ENCODE data around the gene BCOR. TPM values are rescaled to one million over a fixed set of nuclear protein-coding genes. Genes with fewer than 3 reads are reported as not detected.

The BCOR gene
- total RNA-seq, 2 experiments from 2014 or later: 46.6 to 46.8 TPM

DNA sequence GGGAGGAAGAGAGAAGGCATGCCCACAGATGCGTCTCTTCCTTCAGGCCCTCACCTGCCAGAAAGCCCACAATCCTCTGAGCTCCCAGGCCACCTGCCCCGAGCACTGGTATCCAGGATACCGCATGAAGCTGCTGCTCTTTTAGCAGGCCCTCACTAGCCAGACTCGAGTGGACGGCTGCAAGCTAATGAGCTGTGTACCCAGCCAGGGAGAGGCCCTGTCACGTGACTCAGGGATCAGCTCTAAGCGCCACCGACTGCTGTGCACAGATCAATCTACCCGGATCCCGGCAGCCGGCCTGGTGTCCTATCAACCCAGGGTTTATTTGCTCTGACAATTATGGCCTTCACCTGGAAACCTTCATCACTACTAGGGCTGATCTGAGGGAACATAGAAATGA, 39.0 kb downstream of the BCOR start:
- no peak overlapping the region for H3K4me3 Mint-ChIP-seq
- H3K36me3 Mint-ChIP-seq (ENCODE audit: low read depth): peaks cover 71% of the 10 kb centered on the region
- no peak overlapping the region for H3K27ac Mint-ChIP-seq
- no peaks in the 10 kb centered on the region for H3K27me3 Mint-ChIP-seq
- ChIA-PET CTCF (no interaction called here), POLR2A (no interaction called here)
- no peaks in the 10 kb centered on the region for H3K9me3 Mint-ChIP-seq
- DNase-seq: no peak
- H3K4me1 Mint-ChIP-seq: peaks cover 14% of the 10 kb centered on the region

DNA sequence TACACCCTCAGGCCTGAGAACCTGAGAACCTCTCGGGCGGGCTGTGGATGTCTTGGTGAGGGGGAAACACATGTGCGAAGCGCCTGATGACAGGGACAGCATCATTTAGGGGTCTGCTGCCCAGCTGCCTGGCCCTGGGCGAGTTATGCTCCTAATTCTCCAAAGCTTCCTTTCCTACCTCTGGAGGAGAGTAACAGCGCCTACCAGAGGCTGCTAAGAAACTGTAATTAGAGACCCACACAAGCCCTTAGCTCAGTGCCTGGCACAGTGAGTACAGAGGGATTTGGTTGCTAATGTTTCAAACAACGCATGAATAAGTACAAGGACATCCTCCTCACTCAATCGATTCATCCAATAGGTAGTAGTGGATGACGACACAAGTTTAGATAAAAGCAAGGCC, 40.4 kb downstream of the BCOR start:
- Mint-ChIP-seq H3K4me3 (no peak overlapping the region), H3K27ac (no peak overlapping the region), H3K9me3 (peaks cover 6% of the 10 kb centered on the region), H3K27me3 (no peaks in the 10 kb centered on the region), H3K4me1 (peaks cover 8% of the 10 kb centered on the region), H3K36me3 (ENCODE audit: low read depth) (peaks cover 73% of the 10 kb centered on the region)
- ChIA-PET POLR2A (interaction anchor here (0.8 kb wide), 1 partner anchor 51 kb away, joined by 3 read pairs; no protein-coding TSS in a partner anchor), CTCF (interaction anchor here (1.0 kb wide), 1 partner anchor 243 kb away, joined by 3 read pairs; no protein-coding TSS in a partner anchor)
- DNase-seq: no peak

DNA sequence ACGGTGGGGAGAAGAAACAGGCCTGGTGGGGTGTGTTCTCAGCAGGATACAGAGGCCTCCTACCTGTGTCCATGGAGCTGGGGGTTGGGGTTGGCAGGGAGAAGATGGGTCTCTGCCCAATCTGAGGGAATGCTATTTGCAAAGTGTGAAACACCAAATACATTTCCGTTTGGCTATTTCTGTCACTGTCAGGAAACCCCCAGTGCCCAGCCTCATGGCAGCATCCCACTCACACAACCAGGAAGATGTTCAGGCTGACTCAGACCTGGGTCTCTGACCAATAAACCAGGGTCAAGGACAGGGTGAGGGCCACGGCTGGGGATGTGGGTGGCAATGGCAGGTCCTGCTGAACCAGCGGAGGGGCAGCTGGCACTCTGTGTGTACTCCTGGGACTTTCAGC, 41.3 kb downstream of the BCOR start:
- peaks cover 78% of the 10 kb centered on the region for H3K36me3 Mint-ChIP-seq (ENCODE audit: low read depth)
- H3K4me1 Mint-ChIP-seq: peaks cover 4% of the 10 kb centered on the region
- H3K27ac Mint-ChIP-seq: no peak overlapping the region
- DNase-seq: no peak
- no peak overlapping the region for H3K4me3 Mint-ChIP-seq
- H3K9me3 Mint-ChIP-seq: peaks cover 8% of the 10 kb centered on the region
- ChIA-PET POLR2A (no interaction called here), CTCF (no interaction called here)
- no peaks in the 10 kb centered on the region for H3K27me3 Mint-ChIP-seq

DNA sequence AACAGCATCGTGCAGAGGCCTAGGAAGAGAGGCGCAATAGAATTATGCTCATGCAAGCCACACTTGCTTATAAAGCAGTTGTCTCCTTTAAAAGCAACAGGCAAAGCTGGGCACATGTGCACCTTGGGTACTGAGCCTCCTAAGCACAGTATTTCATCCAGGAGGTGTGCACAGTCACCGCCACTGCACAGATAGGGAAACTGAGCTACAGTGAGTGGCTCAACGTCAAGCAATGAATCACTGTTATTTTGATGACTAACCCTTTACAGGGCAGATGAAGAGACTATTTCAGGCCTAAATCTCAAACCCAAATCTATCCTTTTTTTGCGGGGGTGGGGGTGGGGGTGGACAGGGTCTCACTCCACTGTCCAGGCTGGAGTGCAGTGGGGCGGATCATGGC, 42.3 kb downstream of the BCOR start:
- ChIA-PET CTCF (no interaction called here), POLR2A (no interaction called here)
- H3K9me3 Mint-ChIP-seq: peaks cover 14% of the 10 kb centered on the region
- peaks cover 4% of the 10 kb centered on the region for H3K4me1 Mint-ChIP-seq
- no peak overlapping the region for H3K4me3 Mint-ChIP-seq
- no peak for DNase-seq
- H3K27ac Mint-ChIP-seq: no peak overlapping the region
- peaks cover 82% of the 10 kb centered on the region for H3K36me3 Mint-ChIP-seq (ENCODE audit: low read depth)
- H3K27me3 Mint-ChIP-seq: no peaks in the 10 kb centered on the region

DNA sequence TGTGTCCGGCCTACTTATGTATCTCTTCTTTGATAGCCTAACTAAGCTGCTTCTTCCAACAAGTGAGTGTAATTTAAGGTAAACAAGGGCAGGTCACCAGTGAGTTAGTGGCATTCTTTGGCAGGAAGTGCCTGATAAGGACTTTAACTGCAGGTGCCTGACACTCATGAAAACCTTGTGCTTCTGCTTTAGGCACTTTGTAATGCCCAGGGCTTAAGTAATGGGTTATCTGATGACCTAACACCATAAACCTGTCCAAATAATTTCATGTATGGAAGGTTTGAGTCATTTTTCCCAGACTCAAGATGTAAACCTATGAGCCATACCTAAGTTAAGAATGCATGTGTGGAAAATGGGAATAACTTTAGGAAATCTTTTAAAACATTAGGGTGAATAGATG, 43.0 kb downstream of the BCOR start:
- Mint-ChIP-seq H3K27ac (no peak overlapping the region), H3K4me1 (peaks cover 4% of the 10 kb centered on the region), H3K27me3 (no peaks in the 10 kb centered on the region), H3K9me3 (peaks cover 15% of the 10 kb centered on the region), H3K4me3 (no peak overlapping the region), H3K36me3 (ENCODE audit: low read depth) (peaks cover 85% of the 10 kb centered on the region)
- ChIA-PET POLR2A (no interaction called here), CTCF (no interaction called here)
- DNase-seq: no peak

DNA sequence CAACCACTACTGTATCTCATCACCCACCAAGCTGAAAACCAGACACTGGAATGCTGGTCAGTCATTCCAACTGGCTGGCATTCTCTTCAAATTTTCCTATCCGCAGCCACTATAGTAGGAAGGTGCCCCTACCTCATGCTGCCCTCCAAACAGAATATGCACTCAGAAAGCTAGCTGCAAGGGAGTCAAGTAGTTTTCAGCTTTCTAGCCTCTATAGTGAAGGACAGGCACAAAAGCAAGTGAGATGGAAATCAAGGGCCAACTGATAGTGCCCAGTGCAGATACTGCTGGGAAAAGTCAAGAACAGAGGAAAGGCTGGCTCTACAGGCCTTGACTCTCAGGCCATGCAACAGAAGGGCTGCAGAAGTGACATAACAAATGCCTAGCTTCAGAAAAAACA, 47.2 kb downstream of the BCOR start:
- Mint-ChIP-seq H3K4me3 (no peak overlapping the region), H3K36me3 (ENCODE audit: low read depth) (peaks cover 77% of the 10 kb centered on the region), H3K9me3 (peaks cover 15% of the 10 kb centered on the region), H3K27ac (no peak overlapping the region), H3K27me3 (no peaks in the 10 kb centered on the region), H3K4me1 (peaks cover 3% of the 10 kb centered on the region)
- DNase-seq: no peak
- CTCF ChIA-PET: no interaction called here
- POLR2A ChIA-PET: no interaction called here

DNA sequence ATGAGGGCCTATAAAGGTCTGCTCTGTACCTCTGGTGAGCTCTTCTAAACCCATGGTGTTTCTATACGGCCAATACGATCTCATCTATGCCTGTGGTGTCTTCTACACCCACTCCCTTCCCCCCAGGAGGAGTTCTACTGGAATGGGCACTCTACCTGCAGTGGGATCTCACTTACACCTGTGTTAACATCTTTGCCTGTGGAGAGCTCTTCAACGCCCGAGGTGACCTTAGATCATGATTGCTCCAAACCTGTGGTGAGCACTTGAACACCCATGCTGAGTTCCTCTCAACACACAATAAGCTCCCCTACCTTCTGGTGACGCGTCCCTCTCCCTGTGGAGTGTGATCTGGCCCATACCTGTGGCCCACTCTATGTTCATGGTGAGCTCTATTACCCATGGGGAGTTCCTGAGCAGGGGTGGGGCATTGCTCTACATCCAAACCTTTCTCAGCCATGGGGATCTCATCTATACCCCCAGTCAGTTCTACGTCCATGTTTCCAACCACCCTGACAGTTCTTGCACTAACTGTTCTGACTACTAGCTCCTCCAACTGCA, 48.6 kb downstream of the BCOR start:
- H3K9me3 Mint-ChIP-seq: peaks cover 15% of the 10 kb centered on the region
- DNase-seq: no peak
- H3K4me1 Mint-ChIP-seq: peaks cover 2% of the 10 kb centered on the region
- peaks cover 63% of the 10 kb centered on the region for H3K36me3 Mint-ChIP-seq (ENCODE audit: low read depth)
- no peak overlapping the region for H3K4me3 Mint-ChIP-seq
- ChIA-PET POLR2A (interaction anchor here (1.1 kb wide), 1 partner anchor 36 kb away, joined by 3 read pairs; no protein-coding TSS in a partner anchor), CTCF (no interaction called here)
- H3K27me3 Mint-ChIP-seq: no peaks in the 10 kb centered on the region
- no peak overlapping the region for H3K27ac Mint-ChIP-seq

DNA sequence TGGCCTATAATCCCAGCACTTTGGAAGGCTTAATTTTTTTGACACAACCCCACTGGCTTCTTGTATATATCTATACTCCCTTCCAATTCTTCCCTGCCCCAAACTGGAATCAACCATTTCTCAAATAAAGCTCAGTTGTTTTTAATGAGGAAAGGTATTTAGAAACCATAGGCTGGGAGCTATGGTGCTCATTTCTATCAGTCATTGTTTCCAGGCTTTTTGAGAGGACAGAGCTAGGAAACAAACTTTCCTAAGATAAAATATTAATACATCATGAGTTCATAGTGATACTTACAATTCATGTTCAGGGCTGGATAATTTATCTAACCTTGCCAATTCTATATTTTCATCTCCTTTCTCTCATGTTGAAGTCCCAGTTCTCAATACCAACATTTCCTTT, 50.3 kb downstream of the BCOR start:
- H3K27me3 Mint-ChIP-seq: no peaks in the 10 kb centered on the region
- peaks cover 47% of the 10 kb centered on the region for H3K36me3 Mint-ChIP-seq (ENCODE audit: low read depth)
- no peak overlapping the region for H3K27ac Mint-ChIP-seq
- ChIA-PET CTCF (no interaction called here), POLR2A (no interaction called here)
- H3K4me1 Mint-ChIP-seq: peaks cover 4% of the 10 kb centered on the region
- H3K9me3 Mint-ChIP-seq: peaks cover 9% of the 10 kb centered on the region
- DNase-seq: no peak
- H3K4me3 Mint-ChIP-seq: no peak overlapping the region

DNA sequence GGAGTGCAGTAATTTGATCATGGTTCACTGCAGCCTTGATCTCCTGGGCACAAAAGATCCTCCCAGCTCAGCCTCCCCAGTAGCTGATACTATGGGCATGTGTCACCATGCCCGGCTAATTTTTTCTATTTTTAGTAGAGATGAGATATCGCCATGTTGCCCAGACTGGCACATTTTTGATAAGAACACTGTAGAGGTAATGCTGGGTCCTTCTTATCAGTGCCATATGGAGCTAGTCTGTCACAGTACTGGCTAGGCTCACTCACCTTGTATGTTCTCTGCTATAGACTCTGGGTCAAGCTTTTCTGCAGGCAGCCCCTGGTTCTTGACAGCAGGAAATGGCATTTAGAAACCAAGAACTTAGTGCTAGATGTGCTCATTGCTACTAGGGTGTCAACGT, 53.9 kb downstream of the BCOR start:
- no peaks in the 10 kb centered on the region for H3K27me3 Mint-ChIP-seq
- ChIA-PET POLR2A (interaction anchor here (1.2 kb wide), 1 partner anchor 30 kb away, joined by 3 read pairs; no protein-coding TSS in a partner anchor), CTCF (interaction anchor here (0.7 kb wide), 1 partner anchor 757 kb away, joined by 6 read pairs; no protein-coding TSS in a partner anchor)
- no peak for DNase-seq
- no peaks in the 10 kb centered on the region for H3K9me3 Mint-ChIP-seq
- H3K4me1 Mint-ChIP-seq: peaks cover 31% of the 10 kb centered on the region
- peaks cover 12% of the 10 kb centered on the region for H3K36me3 Mint-ChIP-seq (ENCODE audit: low read depth)
- no peak overlapping the region for H3K27ac Mint-ChIP-seq
- no peak overlapping the region for H3K4me3 Mint-ChIP-seq

DNA sequence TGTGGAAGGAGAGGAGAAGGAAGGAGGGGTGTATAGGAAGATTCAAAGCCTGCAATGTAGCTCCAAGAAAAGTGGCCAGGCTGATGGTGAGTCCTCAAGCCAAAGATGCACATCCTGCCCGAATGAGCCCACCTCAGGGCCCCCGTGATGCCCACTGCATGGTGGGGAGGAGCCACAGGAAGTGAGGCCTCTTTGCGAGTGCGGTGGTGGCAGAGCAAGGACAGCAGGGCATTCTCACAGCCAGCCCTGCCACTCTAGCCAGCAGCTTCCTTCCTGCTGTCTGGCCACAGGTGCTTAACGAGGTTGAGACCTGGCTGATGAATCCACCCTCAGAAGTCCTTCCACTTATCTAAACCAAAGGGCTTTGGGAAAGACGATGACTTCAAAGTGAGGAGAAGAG, 55.8 kb downstream of the BCOR start:
- Mint-ChIP-seq H3K9me3 (no peaks in the 10 kb centered on the region), H3K4me1 (peaks cover 31% of the 10 kb centered on the region), H3K36me3 (ENCODE audit: low read depth) (no peaks in the 10 kb centered on the region), H3K27me3 (no peaks in the 10 kb centered on the region), H3K4me3 (no peak overlapping the region), H3K27ac (peak overlapping the region; percentile 66)
- CTCF ChIA-PET: no interaction called here
- DNase-seq: peak; percentile 28
- POLR2A ChIA-PET: no interaction called here

DNA sequence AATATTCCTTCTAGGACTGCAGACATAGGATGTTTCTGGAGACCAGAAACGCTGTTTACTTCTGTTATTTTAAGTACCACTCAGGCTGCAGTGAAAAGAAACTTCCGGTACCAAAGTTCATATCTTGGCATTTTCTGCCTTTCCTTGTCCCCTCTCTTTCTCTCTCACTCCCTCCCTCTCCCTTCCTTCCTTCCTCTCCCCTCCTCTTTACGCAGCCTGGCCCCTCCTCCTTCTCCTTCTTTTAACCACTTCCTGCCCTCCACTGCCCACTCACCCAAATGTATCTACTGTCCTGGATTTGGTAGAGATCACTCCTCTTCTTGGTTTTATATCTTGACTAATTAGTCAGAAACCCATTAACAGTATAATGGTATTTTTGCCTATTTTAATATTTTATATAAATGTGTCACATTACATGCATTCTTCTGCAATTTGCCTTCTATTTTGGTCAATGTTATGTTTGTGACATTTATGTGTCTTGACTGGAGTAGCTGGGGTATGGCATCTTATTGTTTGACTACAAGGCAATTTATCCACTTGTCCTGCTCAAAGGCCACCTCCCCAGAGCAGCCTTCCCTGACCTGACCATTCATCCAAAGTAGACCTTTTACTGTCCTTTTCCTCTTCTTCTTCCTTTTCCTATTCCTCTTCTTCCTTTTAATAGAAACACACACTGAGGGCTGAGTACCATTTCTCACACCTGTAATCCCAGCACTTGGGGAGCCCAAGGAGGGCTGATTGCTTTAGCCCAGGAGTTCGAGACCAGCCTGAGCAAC, 56.9 kb downstream of the BCOR start:
- H3K27ac Mint-ChIP-seq: peak overlapping the region; percentile 63
- DNase-seq: peak; percentile 20
- H3K4me1 Mint-ChIP-seq: peaks cover 31% of the 10 kb centered on the region
- ChIA-PET POLR2A (no interaction called here), CTCF (no interaction called here)
- no peaks in the 10 kb centered on the region for H3K36me3 Mint-ChIP-seq (ENCODE audit: low read depth)
- no peak overlapping the region for H3K4me3 Mint-ChIP-seq
- H3K9me3 Mint-ChIP-seq: no peaks in the 10 kb centered on the region
- no peaks in the 10 kb centered on the region for H3K27me3 Mint-ChIP-seq

DNA sequence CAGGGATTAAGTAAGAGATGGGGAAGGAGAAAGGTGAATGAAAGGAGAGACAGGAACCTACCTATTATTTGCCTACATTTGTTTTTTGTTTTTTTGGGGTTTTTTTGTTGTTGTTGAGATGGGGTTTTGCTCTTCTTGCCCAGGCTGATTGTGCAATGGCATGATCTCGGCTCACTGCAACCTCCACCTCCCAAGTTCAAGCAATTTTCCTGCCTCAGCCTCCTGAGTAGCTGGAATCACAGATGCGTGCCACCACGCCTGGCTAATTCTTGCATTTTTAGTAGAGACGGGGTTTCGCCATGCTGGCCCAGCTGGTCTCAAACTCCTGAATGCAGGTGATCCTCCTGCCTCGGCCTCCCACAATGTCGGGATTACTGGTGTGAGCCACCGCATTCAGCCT, 57.9 kb downstream of the BCOR start:
- Mint-ChIP-seq H3K4me1 (peaks cover 31% of the 10 kb centered on the region), H3K36me3 (ENCODE audit: low read depth) (no peaks in the 10 kb centered on the region), H3K27me3 (no peaks in the 10 kb centered on the region), H3K9me3 (no peaks in the 10 kb centered on the region), H3K27ac (no peak overlapping the region), H3K4me3 (no peak overlapping the region)
- DNase-seq: no peak
- CTCF ChIA-PET: no interaction called here
- POLR2A ChIA-PET: interaction anchor here (0.9 kb wide), 1 partner anchor 26 kb away, joined by 3 read pairs; no protein-coding TSS in a partner anchor

DNA sequence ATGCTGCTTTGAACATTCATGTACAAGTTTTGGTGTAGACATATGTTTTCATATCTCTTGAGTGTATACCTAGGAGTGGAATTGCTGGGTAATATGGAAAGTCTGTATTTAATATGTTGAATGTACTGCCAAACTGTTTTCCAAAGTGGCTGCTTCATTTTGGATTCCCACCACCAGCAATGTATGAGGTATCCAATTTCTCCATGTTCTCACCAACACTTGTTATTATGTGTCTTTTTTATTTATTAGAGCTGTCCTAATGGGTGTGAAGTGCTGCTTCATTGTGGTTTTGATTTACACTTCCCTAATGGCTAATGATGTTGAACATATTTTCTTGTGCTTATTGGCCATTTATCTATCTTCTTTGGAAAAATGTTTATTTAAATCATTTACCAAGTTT, 60.4 kb downstream of the BCOR start:
- CTCF ChIA-PET: no interaction called here
- Mint-ChIP-seq H3K27me3 (no peaks in the 10 kb centered on the region), H3K9me3 (no peaks in the 10 kb centered on the region)

DNA sequence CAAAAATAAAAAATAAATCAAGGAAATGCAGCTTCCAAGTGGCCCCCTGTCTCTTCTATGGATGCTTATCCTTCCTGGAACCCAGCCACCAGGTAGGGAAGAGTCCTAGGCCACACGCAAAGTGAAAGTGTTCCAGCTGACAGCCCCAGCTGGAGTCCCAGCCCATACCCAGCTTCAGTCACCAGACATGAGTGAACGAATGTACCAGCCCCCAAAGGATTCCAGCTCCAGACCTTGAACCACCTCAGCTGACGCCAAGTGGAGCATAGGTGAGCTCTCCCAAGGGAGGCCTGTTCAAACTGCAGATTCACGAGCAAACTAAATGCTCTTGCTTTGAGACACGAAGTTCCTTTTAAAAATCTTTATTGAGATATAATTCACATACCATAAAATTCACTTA, 62.0 kb downstream of the BCOR start:
- POLR2A ChIA-PET: no interaction called here
- Mint-ChIP-seq H3K4me1 (peaks cover 9% of the 10 kb centered on the region), H3K36me3 (ENCODE audit: low read depth) (no peaks in the 10 kb centered on the region), H3K27me3 (no peaks in the 10 kb centered on the region), H3K9me3 (no peaks in the 10 kb centered on the region), H3K27ac (no peak overlapping the region), H3K4me3 (no peak overlapping the region)
- no peak for DNase-seq
- CTCF ChIA-PET: interaction anchor here (0.5 kb wide), 1 partner anchor 13 kb away, joined by 3 read pairs; no protein-coding TSS in a partner anchor

More for the DNA sequence above, 60.4 kb downstream of the BCOR start:
- no peaks in the 10 kb centered on the region for H3K36me3 Mint-ChIP-seq (ENCODE audit: low read depth)
- no peak for DNase-seq
- peaks cover 26% of the 10 kb centered on the region for H3K4me1 Mint-ChIP-seq
- no peak overlapping the region for H3K27ac Mint-ChIP-seq
- H3K4me3 Mint-ChIP-seq: no peak overlapping the region
- POLR2A ChIA-PET: no interaction called here
